ENCODE measurements around the gene ETV7.

ETV7 gene

DNA sequence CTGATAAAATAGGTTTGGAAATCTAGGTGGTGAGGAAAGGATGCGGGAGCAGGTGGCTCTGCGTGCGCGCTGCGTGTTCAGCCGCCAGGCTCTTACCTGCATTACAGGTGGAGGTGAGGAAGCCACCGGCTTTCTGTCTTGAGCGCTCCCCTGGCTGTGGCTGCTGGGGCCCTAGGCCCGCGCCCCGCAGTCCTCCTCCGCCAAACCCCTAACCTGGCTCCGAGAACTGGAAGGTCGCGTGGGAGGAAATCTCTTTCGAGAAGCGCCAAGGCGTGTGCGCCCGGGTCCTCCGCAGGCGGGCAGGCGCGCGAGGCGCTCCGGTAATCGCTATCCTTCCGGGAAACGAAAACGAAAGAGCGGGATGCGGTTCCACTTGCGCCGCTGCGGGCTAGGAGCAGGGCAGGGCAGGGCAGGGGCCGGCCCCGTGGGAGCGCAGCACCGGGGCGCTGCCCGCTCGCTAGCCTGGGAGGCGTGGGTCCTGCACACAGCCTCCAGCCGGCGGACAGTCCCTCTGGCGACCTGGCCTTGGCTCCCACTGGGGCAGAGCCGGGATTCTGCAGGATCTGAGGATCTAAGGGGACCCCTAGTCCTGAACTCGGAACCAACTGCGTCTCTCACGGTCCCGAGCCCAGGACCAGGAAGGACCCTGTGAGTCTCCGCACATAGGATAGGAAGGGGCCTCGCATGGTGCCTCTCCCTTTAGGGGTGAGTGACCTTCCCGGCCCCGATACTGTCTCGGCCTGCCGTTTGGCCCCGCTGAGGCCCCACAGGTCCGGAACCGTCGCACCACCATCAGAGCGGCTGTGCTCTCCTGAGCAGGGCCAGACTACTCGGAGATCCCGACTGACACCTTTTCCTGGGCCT, at the start of gene ETV7:
TSS of gene ETV7 (minus strand) at position 230 of the 864 bp plus-strand sequence. CDS start at position 102, 128 bp downstream.
- no peak for TF ChIP-seq CREB1 (IDR thresholded peaks at IDR 0.05; ENCODE audit: low read depth)
- TF ChIP-seq, protein P1, sequence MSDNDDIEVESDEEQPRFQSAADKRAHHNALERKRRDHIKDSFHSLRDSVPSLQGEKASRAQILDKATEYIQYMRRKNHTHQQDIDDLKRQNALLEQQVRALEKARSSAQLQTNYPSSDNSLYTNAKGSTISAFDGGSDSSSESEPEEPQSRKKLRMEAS (IDR thresholded peaks at IDR 0.05) = no peak

- TF ChIP-seq USF1 (IDR thresholded peaks at IDR 0.05) (no peak), RAD21 (IDR thresholded peaks at IDR 0.05; ENCODE audit: low read depth) (no peak), EP300 (IDR thresholded peaks at IDR 0.05; ENCODE audit: borderline replicate concordance) (no peak), NFIC (IDR thresholded peaks at IDR 0.05) (no peak), EGR1 (IDR thresholded peaks at IDR 0.05) (no peak), TAF1 (IDR thresholded peaks at IDR 0.05; ENCODE audit: low read depth) (no peak), ZBTB7A (IDR thresholded peaks at IDR 0.05; ENCODE audit: low read depth) (no peak), FOXM1 (IDR thresholded peaks at IDR 0.05; ENCODE audit: borderline replicate concordance, low read depth) (no peak), CREB1 (IDR thresholded peaks at IDR 0.05; ENCODE audit: low read depth) (no peak), TCF12 (IDR thresholded peaks at IDR 0.05; ENCODE audit: low read depth) (no peak)
- TF ChIP-seq, protein P2, sequence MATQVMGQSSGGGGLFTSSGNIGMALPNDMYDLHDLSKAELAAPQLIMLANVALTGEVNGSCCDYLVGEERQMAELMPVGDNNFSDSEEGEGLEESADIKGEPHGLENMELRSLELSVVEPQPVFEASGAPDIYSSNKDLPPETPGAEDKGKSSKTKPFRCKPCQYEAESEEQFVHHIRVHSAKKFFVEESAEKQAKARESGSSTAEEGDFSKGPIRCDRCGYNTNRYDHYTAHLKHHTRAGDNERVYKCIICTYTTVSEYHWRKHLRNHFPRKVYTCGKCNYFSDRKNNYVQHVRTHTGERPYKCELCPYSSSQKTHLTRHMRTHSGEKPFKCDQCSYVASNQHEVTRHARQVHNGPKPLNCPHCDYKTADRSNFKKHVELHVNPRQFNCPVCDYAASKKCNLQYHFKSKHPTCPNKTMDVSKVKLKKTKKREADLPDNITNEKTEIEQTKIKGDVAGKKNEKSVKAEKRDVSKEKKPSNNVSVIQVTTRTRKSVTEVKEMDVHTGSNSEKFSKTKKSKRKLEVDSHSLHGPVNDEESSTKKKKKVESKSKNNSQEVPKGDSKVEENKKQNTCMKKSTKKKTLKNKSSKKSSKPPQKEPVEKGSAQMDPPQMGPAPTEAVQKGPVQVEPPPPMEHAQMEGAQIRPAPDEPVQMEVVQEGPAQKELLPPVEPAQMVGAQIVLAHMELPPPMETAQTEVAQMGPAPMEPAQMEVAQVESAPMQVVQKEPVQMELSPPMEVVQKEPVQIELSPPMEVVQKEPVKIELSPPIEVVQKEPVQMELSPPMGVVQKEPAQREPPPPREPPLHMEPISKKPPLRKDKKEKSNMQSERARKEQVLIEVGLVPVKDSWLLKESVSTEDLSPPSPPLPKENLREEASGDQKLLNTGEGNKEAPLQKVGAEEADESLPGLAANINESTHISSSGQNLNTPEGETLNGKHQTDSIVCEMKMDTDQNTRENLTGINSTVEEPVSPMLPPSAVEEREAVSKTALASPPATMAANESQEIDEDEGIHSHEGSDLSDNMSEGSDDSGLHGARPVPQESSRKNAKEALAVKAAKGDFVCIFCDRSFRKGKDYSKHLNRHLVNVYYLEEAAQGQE (IDR thresholded peaks at IDR 0.05; ENCODE audit: low read depth) = no peak
- TF ChIP-seq, protein P1 (IDR thresholded peaks at IDR 0.05) = no peak
Measured at GRCh38 chr6:36436466-36436865, 49.0 kb upstream of the ETV7 start.

DNA sequence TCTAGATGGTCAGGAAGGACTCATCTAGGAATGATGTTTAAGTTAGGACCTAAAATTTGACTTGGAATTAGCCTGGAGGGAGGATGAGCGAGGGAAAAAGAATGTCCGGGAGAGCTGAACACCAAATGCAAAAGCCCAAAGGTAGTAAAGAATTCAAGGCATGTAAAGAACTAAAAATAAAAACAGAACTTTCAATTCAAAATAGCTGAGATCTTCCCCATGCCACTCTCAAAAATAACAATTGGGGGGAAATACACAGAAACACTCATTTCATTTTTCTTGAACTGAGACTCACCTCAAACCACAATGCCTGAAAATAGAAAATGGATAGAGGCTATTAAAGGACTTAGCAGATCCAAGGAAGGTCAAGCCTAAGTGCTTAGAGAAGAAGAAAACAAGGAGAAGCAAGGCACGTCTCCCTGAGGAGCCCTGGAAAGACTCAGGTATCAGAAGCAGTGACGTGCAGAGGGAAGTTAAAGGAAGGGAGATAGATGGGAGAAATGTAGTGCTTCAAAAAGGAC, 44.7 kb upstream of the ETV7 start:
- TF ChIP-seq YY1 (IDR thresholded peaks at IDR 0.05; ENCODE audit: low read depth) = no peak
- no peak for TF ChIP-seq NFIC (IDR thresholded peaks at IDR 0.05)
- TF ChIP-seq ZBTB7A (IDR thresholded peaks at IDR 0.05; ENCODE audit: low read depth) = no peak
- no peak for TF ChIP-seq EGR1 (IDR thresholded peaks at IDR 0.05)
- TF ChIP-seq, protein P2 (IDR thresholded peaks at IDR 0.05; ENCODE audit: low read depth) = no peak
- TF ChIP-seq TAF1 (IDR thresholded peaks at IDR 0.05; ENCODE audit: low read depth) = no peak
- TF ChIP-seq EP300 (IDR thresholded peaks at IDR 0.05; ENCODE audit: borderline replicate concordance) = no peak
- TF ChIP-seq, protein P1 (IDR thresholded peaks at IDR 0.05) = no peak
- no peak for TF ChIP-seq USF1 (IDR thresholded peaks at IDR 0.05)
- TF ChIP-seq CREB1 (IDR thresholded peaks at IDR 0.05; ENCODE audit: low read depth) = no peak
- no peak for TF ChIP-seq FOXM1 (IDR thresholded peaks at IDR 0.05; ENCODE audit: borderline replicate concordance, low read depth)
- TF ChIP-seq TCF12 (IDR thresholded peaks at IDR 0.05; ENCODE audit: low read depth) = no peak
- TF ChIP-seq TEAD4 (IDR thresholded peaks at IDR 0.05) = no peak
- TF ChIP-seq RAD21 (IDR thresholded peaks at IDR 0.05; ENCODE audit: low read depth) = no peak
- no peak for TF ChIP-seq CEBPB (IDR thresholded peaks at IDR 0.05)

GRCh38 chr6:36431197-36431596, 43.7 kb upstream of the ETV7 start:
- TF ChIP-seq TAF1 (IDR thresholded peaks at IDR 0.05; ENCODE audit: low read depth) = no peak
- no peak for TF ChIP-seq CREB1 (IDR thresholded peaks at IDR 0.05; ENCODE audit: low read depth)
- no peak for TF ChIP-seq CEBPB (IDR thresholded peaks at IDR 0.05)
- TF ChIP-seq, protein P2 (IDR thresholded peaks at IDR 0.05; ENCODE audit: low read depth) = no peak
- no peak for TF ChIP-seq TEAD4 (IDR thresholded peaks at IDR 0.05)
- TF ChIP-seq ZBTB7A (IDR thresholded peaks at IDR 0.05; ENCODE audit: low read depth) = no peak
- TF ChIP-seq TCF12 (IDR thresholded peaks at IDR 0.05; ENCODE audit: low read depth) = no peak
- no peak for TF ChIP-seq RAD21 (IDR thresholded peaks at IDR 0.05; ENCODE audit: low read depth)
- TF ChIP-seq FOXM1 (IDR thresholded peaks at IDR 0.05; ENCODE audit: borderline replicate concordance, low read depth) = no peak
- no peak for TF ChIP-seq USF1 (IDR thresholded peaks at IDR 0.05)
- TF ChIP-seq EP300 (IDR thresholded peaks at IDR 0.05; ENCODE audit: borderline replicate concordance) = no peak
- no peak for TF ChIP-seq YY1 (IDR thresholded peaks at IDR 0.05; ENCODE audit: low read depth)
